HepG2 (cell line): ENCODE data around the gene KTN1. TPM values are rescaled to one million over a fixed set of nuclear protein-coding genes. Genes with fewer than 3 reads are reported as not detected.

Experiments
- ATAC-seq: fragments of 200-7000 bp; cut with Tn5 transposase; 3 replicates; pipeline ENCODE4 v1.9.1; 2020; ENCODE audit warnings: mild to moderate bottlenecking, moderate library complexity
- BruUV-seq: library from RNA; stranded (reverse); fragments of 400-500 nt; replicated peaks from 2 replicates; lab custom pipeline; 2021; lab: Mats Ljungman, UMichigan
- CTCF ChIA-PET: fragments of 300-600 bp; formaldehyde crosslinking; extraction: SDS; loops from one replicate; lab custom pipeline; 2021; ENCODE audit warnings: low total read pairs, inconsistent platforms, low intra/inter-chr PET ratio; lab: Yijun Ruan, JAX
- POLR2A ChIA-PET: fragments of 350-600 bp; sonication (Branson Sonifier 250); formaldehyde crosslinking; loops from one replicate; lab custom pipeline; 2020; ENCODE audit warnings: antibody characterized with exemption, inconsistent platforms; lab: Yijun Ruan, JAX
- DNase-seq: peaks from one replicate; pipeline ENCODE4 v3.0.0-alpha.2; 2015; ENCODE audit warnings: low spot score
- FAIRE-seq: peaks from 3 replicates; lab custom pipeline; 2011; peaks lifted over from hg19 to GRCh38; lab: Jason Lieb, UNC
- H2AFZ ChIP-seq: one replicate; pipeline ENCODE4 v1.6.1; 2011; ENCODE audit warnings: low read length, inconsistent platforms
- H3K27ac ChIP-seq: fragments of 300-600 bp; 3 replicates; pipeline ENCODE4 v1.8.0; 2011; ENCODE audit warnings: mixed run types, mild to moderate bottlenecking, mixed read lengths, low read length, inconsistent platforms; ENCODE audit not compliant: insufficient read depth; ENCODE audit errors: extremely low read length
- H3K27me3 ChIP-seq, 2 experiments: fragments of 200-600 bp in 1 of 2; 2 replicates in 1 of 2; 3 replicates in 1 of 2; pipeline versions ENCODE4 v1.6.0 to v1.8.0; 2011; ENCODE audit warnings: low read length in 2 of 2, mild to moderate bottlenecking in 2 of 2, moderate library complexity in 2 of 2, inconsistent platforms in 1 of 2; ENCODE audit not compliant: insufficient read depth in 2 of 2, control insufficient read depth in 1 of 2
- H3K36me3 ChIP-seq, 2 experiments: fragments of 200-600 bp in 1 of 2; replicated peaks in 1 of 2; 2 replicates in 1 of 2; 3 replicates in 1 of 2; pipeline versions ENCODE4 v1.5.1 to v1.8.0; 2011; ENCODE audit warnings: low read length in 2 of 2, inconsistent platforms in 1 of 2; ENCODE audit not compliant: insufficient read depth in 2 of 2, control insufficient read depth in 1 of 2
- H3K4me1 ChIP-seq: 2 replicates; pipeline ENCODE4 v1.5.1; 2012; ENCODE audit warnings: low read length, inconsistent platforms; ENCODE audit not compliant: insufficient read depth
- H3K4me2 ChIP-seq: 2 replicates; pipeline ENCODE4 v1.6.0; 2011; ENCODE audit warnings: low read depth, low read length, inconsistent platforms
- H3K4me3 ChIP-seq, 3 experiments: fragments of 200-600 bp in 1 of 3; sonication (generic), shearing (Covaris generic) in 1 of 3; replicated peaks in 1 of 3; 2 replicates each; pipeline ENCODE4 v1.5.1; 2011 to 2016; ENCODE audit warnings: low read length in 3 of 3, inconsistent platforms in 2 of 3, low read depth in 2 of 3, mild to moderate bottlenecking in 2 of 3, control low read depth in 1 of 3, mixed read lengths in 1 of 3; ENCODE audit not compliant: insufficient read depth in 1 of 3
- H3K79me2 ChIP-seq: one replicate; pipeline ENCODE4 v1.6.1; 2011; ENCODE audit warnings: low read length, inconsistent platforms; ENCODE audit not compliant: insufficient read depth
- H3K9ac ChIP-seq: 2 replicates; pipeline ENCODE4 v1.6.0; 2011; ENCODE audit warnings: mild to moderate bottlenecking, low read depth, low read length, inconsistent platforms; ENCODE audit not compliant: insufficient read depth
- H3K9me3 ChIP-seq: 2 replicates; pipeline ENCODE4 v1.5.1; 2012; ENCODE audit warnings: mild to moderate bottlenecking, low read length
- H4K20me1 ChIP-seq: 2 replicates; pipeline ENCODE4 v1.6.0; 2011; ENCODE audit warnings: inconsistent platforms, mild to moderate bottlenecking, low read length, moderate library complexity; ENCODE audit not compliant: insufficient read depth
- CEBPB ChIP-seq: IDR thresholded peaks from 2 replicates; pipeline ENCODE4 v1.6.1; 2011; ENCODE audit warnings: low read depth, low read length, improper control_type of control experiment, borderline replicate concordance
- CREB1 ChIP-seq, 2 experiments: fragments of 450-650 bp in 1 of 2; IDR thresholded peaks; 2 replicates each; pipeline ENCODE4 v1.6.1; 2016 to 2017; ENCODE audit warnings: control low read depth in 1 of 2, mild to moderate bottlenecking in 1 of 2, missing compliant biosample characterization in 1 of 2, missing genetic modification characterization in 1 of 2
- RAD21 ChIP-seq: fragments of 450-650 bp; formaldehyde crosslinking; IDR thresholded peaks from 2 replicates; pipeline ENCODE4 v1.5.0; 2020; ENCODE audit warnings: mild to moderate bottlenecking
- SMC3 ChIP-seq: IDR thresholded peaks from 2 replicates; pipeline ENCODE4 v1.6.1; 2011; ENCODE audit warnings: low read length, improper control_type of control experiment
- STAG1 ChIP-seq: sonication (generic); formaldehyde crosslinking; IDR thresholded peaks from 2 replicates; pipeline ENCODE4 v1.4.0; 2020; ENCODE audit warnings: missing genetic modification reagents
- ZNF510 ChIP-seq: sonication (generic); formaldehyde crosslinking; IDR thresholded peaks from 2 replicates; pipeline ENCODE4 v1.4.0; 2020; ENCODE audit warnings: low read depth, mild to moderate bottlenecking, missing genetic modification reagents
- WGBS: methylation state at CpG from one replicate; pipeline ENCODE4 v1.1.6; 2017; ENCODE audit warnings: low lambda C conversion rate; 5-methylcytosine and 5-hydroxymethylcytosine counted together
- in situ Hi-C: cut with HindIII; loops from 2 replicates; pipeline ENCODE4 v1.10.0; 2017; ENCODE audit warnings: low pct_unique_long_range_greater_than_20kb; ENCODE audit not compliant: extremely low pct_ligation_motif_present
- intact Hi-C: fragments of 100-400 bp; cut with micrococcal nuclease; formaldehyde crosslinking; loops from one replicate; pipeline ENCODE4 v1.10.0; 2022; ENCODE audit not compliant: unreplicated experiment
- polyA plus RNA-seq, 8 experiments: library from polyadenylated mRNA; depleted of rRNA in 3 of 8; stranded (reverse) in 7 of 8; unstranded in 1 of 8; fragments of >200 nt; fragmentation: Illumina TruSeq in 4 of 8; extraction: Trizol in 4 of 8; gene quantifications; 2 replicates each; pipeline versions ENCODE4 v1.2.1 to v1.2.3, GENCODE V29; 2011 to 2016; ENCODE audit warnings: low read depth in 4 of 8, missing spikeins in 1 of 8, mixed read lengths in 1 of 8; ENCODE audit not compliant: insufficient read depth in 1 of 8
- total RNA-seq, 5 experiments: library from RNA; depleted of rRNA; stranded (reverse); fragments of >200 nt; fragmentation: Illumina TruSeq; extraction: Trizol; gene quantifications; 2 replicates each; pipeline ENCODE4 v1.2.3, GENCODE V29; 2016; ENCODE audit warnings: low read depth in 1 of 5
- TF ChIP-seq, protein P1 (sequence below): sonication (generic); formaldehyde crosslinking; IDR thresholded peaks from 2 replicates; pipeline ENCODE4 v1.5.0; 2020; ENCODE audit warnings: mild to moderate bottlenecking, missing genetic modification reagents, moderate library complexity
- TF ChIP-seq, protein P2 (sequence below): sonication (generic); formaldehyde crosslinking; IDR thresholded peaks from 2 replicates; pipeline ENCODE4 v1.9.0; 2021; ENCODE audit warnings: missing genetic modification reagents, mild to moderate bottlenecking, borderline replicate concordance
- TF ChIP-seq, protein P3 (sequence below): sonication (generic); formaldehyde crosslinking; IDR thresholded peaks from 2 replicates; pipeline ENCODE4 v1.4.0; 2020; ENCODE audit warnings: missing genetic modification reagents

Gene KTN1
- total and polyA plus RNA-seq, 2 of the 13 experiments (the other 11 are each of a cell fraction or from before 2014, with no cell fraction given), result 60.6 to 169 TPM

DNA sequence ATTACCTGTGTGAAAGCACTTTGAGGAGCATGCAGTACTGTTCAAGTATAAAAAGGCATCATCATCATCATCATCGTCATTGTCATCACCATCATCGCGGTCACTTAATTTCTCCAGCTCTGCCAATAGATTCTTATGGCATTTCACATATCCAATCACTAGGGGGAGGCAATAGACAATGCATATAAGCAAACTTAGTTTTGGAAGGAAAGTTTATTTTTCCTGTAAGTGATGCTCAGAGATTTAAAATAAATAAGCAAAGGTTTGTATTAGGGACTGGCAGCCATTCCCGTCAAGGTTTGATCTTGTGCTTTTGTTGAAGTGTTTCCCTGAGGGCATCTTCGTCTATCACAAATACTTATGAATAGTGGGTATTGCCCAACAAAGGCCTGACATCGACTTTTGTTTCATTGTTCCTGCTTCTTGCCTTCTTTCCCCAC, 127.4 kb downstream of the KTN1 start:
- no peaks in the 10 kb centered on the region for H3K4me1 ChIP-seq
- H2AFZ ChIP-seq, result no peak overlapping the region
- WGBS, result 12% methylated on average over 6 of the region's 6 CpGs
- H4K20me1 ChIP-seq, result no peaks in the 10 kb centered on the region
- H3K79me2 ChIP-seq, result no peaks in the 10 kb centered on the region
- no TSS peak for BruUV-seq
- peak; percentile 31 for DNase-seq
- TF ChIP-seq SMC3, result peak; percentile 43
- peak; percentile 73 for TF ChIP-seq STAG1 (CRISPR knock-in tag)
- TF ChIP-seq ZNF510, result no peak
- TF ChIP-seq RAD21 (CRISPR knock-in tag), result peak; percentile 46
- TF ChIP-seq, protein P1, sequence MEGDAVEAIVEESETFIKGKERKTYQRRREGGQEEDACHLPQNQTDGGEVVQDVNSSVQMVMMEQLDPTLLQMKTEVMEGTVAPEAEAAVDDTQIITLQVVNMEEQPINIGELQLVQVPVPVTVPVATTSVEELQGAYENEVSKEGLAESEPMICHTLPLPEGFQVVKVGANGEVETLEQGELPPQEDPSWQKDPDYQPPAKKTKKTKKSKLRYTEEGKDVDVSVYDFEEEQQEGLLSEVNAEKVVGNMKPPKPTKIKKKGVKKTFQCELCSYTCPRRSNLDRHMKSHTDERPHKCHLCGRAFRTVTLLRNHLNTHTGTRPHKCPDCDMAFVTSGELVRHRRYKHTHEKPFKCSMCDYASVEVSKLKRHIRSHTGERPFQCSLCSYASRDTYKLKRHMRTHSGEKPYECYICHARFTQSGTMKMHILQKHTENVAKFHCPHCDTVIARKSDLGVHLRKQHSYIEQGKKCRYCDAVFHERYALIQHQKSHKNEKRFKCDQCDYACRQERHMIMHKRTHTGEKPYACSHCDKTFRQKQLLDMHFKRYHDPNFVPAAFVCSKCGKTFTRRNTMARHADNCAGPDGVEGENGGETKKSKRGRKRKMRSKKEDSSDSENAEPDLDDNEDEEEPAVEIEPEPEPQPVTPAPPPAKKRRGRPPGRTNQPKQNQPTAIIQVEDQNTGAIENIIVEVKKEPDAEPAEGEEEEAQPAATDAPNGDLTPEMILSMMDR (CRISPR knock-in tag), result peak; percentile 58
- TF ChIP-seq CEBPB, result 0 out of 2 replicates have a peak, but pooled peaks have one; percentile 11
- TF ChIP-seq, protein P2, sequence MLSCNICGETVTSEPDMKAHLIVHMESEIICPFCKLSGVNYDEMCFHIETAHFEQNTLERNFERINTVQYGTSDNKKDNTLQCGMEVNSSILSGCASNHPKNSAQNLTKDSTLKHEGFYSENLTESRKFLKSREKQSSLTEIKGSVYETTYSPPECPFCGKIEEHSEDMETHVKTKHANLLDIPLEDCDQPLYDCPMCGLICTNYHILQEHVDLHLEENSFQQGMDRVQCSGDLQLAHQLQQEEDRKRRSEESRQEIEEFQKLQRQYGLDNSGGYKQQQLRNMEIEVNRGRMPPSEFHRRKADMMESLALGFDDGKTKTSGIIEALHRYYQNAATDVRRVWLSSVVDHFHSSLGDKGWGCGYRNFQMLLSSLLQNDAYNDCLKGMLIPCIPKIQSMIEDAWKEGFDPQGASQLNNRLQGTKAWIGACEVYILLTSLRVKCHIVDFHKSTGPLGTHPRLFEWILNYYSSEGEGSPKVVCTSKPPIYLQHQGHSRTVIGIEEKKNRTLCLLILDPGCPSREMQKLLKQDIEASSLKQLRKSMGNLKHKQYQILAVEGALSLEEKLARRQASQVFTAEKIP (CRISPR knock-in tag), result no peak
- peak; percentile 80 for TF ChIP-seq CREB1 (IDR thresholded peaks at IDR 0.05)
- no peak for TF ChIP-seq CREB1 (CRISPR knock-in tag; IDR thresholded peaks at IDR 0.05)
- TF ChIP-seq, protein P3, sequence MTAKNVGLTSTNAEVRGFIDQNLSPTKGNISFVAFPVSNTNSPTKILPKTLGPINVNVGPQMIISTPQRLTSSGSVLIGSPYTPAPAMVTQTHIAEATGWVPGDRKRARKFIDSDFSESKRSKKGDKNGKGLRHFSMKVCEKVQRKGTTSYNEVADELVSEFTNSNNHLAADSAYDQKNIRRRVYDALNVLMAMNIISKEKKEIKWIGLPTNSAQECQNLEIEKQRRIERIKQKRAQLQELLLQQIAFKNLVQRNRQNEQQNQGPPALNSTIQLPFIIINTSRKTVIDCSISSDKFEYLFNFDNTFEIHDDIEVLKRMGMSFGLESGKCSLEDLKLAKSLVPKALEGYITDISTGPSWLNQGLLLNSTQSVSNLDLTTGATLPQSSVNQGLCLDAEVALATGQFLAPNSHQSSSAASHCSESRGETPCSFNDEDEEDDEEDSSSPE (CRISPR knock-in tag), result no peak
- TF ChIP-seq, all 625 proteins: peak for 6
- no peak overlapping the region for H3K27ac ChIP-seq
- POLR2A ChIA-PET, result no interaction called here
- H3K4me2 ChIP-seq, result no peak overlapping the region
- intact Hi-C loops (loop anchor here (2.0 to 10.0 kb wide), 2 partner anchors 633 to 767 kb away; no protein-coding TSS in a partner anchor), in situ Hi-C loops (loop anchor here (25.0 kb wide), 1 partner anchor 630 kb away; no protein-coding TSS in a partner anchor)
- FAIRE-seq (peak; percentile 50), ATAC-seq (0 out of 3 replicates have a peak, but pooled peaks have one; percentile 35)
- H3K9me3 ChIP-seq, result no peaks in the 10 kb centered on the region
- H3K4me3 ChIP-seq, result no peak overlapping the region
- CTCF ChIA-PET, result interaction anchor here (2.5 kb wide), 1 partner anchor 633 kb away, joined by 15 read pairs; no protein-coding TSS in a partner anchor
- H3K36me3 ChIP-seq, result no peaks in the 10 kb centered on the region
- H3K27me3 ChIP-seq, result no peaks in the 10 kb centered on the region
- H3K9ac ChIP-seq, result no peak overlapping the region
